Nephron progenitor cell (in vitro differentiated cells): Measurements from ENCODE around the gene UBN2.

Experiments used
- DNase-seq: peaks from one replicate; pipeline ENCODE4 v3.0.0; 2021
- H3K27ac Mint-ChIP-seq: 2 replicates; pipeline ENCODE4 v1.8.0; 2021; ENCODE audit warnings: mild to moderate bottlenecking, moderate library complexity, mixed read lengths
- H3K27me3 Mint-ChIP-seq: 2 replicates; pipeline ENCODE4 v1.8.0; 2021; ENCODE audit warnings: mild to moderate bottlenecking, low read depth, mixed read lengths; ENCODE audit not compliant: poor library complexity
- H3K36me3 Mint-ChIP-seq: 2 replicates; pipeline ENCODE4 v1.8.0; 2021; ENCODE audit warnings: low read depth, mixed read lengths
- H3K4me1 Mint-ChIP-seq: 2 replicates; pipeline ENCODE4 v1.8.0; 2021; ENCODE audit warnings: mixed read lengths
- H3K4me3 Mint-ChIP-seq: 2 replicates; pipeline ENCODE4 v1.8.0; 2021; ENCODE audit warnings: mild to moderate bottlenecking, moderate library complexity, mixed read lengths
- H3K9me3 Mint-ChIP-seq: 2 replicates; pipeline ENCODE4 v1.8.0; 2021; ENCODE audit warnings: mild to moderate bottlenecking, moderate library complexity, mixed read lengths
- TF ChIP-seq, protein P1 (sequence below): fragments of 200-600 bp; sonication (generic); IDR thresholded peaks from 2 replicates; pipeline ENCODE4 v1.5.0; 2021; ENCODE audit warnings: antibody characterized with exemption

The UBN2 gene

DNA sequence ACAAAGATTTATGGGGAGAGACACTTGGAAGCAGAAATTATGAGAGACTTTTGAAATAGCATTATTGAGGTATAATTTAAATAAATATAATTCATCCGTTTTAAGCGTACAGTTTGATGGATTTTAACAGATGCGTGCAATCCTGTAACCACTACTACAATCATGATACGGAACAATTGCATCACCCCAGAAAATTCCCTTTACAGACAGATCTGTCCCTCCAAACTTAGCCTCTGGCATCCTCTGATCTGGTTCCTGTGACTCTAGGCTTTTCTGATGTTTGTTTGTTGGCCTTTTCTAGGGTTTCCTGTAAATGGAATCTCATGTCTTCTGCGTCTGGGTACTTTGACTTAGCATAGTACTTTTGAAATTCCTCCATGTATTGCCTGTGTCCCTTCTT lies 15.5 kb downstream of the UBN2 start:
- DNase-seq: no peak
- H3K9me3 Mint-ChIP-seq: no peaks in the 10 kb centered on the region
- no peak overlapping the region for H3K4me3 Mint-ChIP-seq
- H3K27me3 Mint-ChIP-seq: peaks cover 2% of the 10 kb centered on the region
- H3K4me1 Mint-ChIP-seq: no peaks in the 10 kb centered on the region
- H3K36me3 Mint-ChIP-seq: peaks cover 40% of the 10 kb centered on the region
- TF ChIP-seq, protein P1, sequence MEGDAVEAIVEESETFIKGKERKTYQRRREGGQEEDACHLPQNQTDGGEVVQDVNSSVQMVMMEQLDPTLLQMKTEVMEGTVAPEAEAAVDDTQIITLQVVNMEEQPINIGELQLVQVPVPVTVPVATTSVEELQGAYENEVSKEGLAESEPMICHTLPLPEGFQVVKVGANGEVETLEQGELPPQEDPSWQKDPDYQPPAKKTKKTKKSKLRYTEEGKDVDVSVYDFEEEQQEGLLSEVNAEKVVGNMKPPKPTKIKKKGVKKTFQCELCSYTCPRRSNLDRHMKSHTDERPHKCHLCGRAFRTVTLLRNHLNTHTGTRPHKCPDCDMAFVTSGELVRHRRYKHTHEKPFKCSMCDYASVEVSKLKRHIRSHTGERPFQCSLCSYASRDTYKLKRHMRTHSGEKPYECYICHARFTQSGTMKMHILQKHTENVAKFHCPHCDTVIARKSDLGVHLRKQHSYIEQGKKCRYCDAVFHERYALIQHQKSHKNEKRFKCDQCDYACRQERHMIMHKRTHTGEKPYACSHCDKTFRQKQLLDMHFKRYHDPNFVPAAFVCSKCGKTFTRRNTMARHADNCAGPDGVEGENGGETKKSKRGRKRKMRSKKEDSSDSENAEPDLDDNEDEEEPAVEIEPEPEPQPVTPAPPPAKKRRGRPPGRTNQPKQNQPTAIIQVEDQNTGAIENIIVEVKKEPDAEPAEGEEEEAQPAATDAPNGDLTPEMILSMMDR: no peak
- no peak overlapping the region for H3K27ac Mint-ChIP-seq

DNA sequence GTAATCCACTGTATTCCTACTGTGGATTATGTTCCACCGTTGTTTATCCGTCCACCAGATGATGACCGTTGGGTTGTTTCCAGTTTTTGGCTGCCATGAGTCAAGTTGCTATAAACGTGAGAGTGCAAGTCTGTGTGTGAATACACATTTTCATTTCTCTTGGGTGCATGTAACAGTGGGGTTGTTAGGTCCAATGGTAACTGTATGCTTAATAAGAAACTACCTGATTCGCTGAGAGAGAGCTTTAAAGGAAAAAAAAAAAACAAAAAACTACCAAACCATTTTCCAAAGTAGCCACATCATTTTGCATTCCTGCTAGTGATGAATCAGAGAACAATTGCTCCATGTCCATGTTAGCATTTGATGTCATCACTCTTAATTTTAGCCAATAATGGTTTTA lies 15.9 kb downstream of the UBN2 start:
- peaks cover 45% of the 10 kb centered on the region for H3K36me3 Mint-ChIP-seq

DNA sequence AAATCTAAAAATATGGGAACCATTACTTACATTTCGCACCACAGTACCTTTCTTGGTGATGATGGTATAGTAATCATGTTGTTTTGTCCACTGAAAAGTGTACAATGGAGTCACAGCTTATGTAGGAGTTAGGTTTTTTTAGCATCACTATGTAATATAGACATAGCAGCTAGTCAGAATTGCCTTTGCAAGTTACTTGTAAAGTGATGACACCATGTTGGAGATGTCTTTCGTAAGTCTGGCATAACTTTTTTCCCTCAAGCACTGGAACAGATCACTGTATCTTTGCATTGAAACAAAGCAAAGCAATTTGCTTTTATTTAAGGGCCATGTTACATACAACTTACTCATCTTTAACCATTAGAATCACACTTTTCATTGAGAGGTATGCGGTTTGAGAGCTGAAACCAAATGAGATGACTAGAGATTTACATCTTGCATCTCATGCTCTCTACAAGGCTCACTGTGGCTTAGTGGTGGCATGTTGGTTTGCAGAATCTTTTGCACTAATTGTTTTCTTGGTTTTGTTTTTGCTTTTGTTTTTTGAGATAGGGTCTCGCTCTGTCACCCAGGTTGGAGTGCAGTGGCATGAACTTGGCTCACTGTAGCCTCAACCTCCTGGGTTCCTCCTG lies 18.3 kb downstream of the UBN2 start:
- Mint-ChIP-seq H3K27ac (no peak overlapping the region), H3K4me1 (no peaks in the 10 kb centered on the region), H3K9me3 (no peaks in the 10 kb centered on the region), H3K36me3 (peaks cover 40% of the 10 kb centered on the region), H3K4me3 (no peak overlapping the region), H3K27me3 (peaks cover 2% of the 10 kb centered on the region)
- DNase-seq: no peak
- TF ChIP-seq, protein P1: no peak

More for the DNA sequence above, 15.9 kb downstream of the UBN2 start:
- TF ChIP-seq, protein P1: no peak
- H3K27me3 Mint-ChIP-seq: peaks cover 2% of the 10 kb centered on the region
- H3K4me1 Mint-ChIP-seq: no peaks in the 10 kb centered on the region
- no peak overlapping the region for H3K27ac Mint-ChIP-seq
- H3K4me3 Mint-ChIP-seq: no peak overlapping the region
- no peaks in the 10 kb centered on the region for H3K9me3 Mint-ChIP-seq
- DNase-seq: no peak

DNA sequence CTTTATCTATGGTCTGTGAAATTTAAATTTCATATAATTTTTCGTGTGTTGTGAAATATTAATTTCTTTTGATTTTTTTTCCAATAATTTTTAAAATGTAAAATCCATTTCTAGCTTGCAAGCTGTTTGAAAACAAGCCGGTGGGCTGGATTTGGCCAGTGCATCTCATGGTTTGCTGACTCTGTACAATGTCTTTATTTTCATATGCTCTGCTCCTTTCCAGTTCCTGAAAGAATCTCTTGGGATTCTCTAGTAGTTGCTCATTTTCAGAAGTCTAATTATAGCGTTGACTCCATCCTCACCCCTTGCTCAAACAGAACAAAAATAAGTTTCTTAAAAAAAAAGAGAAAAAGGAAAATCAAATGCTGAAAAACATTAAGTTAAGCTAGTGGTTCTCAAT lies 21.4 kb downstream of the UBN2 start:
- no peak for DNase-seq
- Mint-ChIP-seq H3K4me1 (no peaks in the 10 kb centered on the region), H3K9me3 (no peaks in the 10 kb centered on the region), H3K36me3 (peaks cover 37% of the 10 kb centered on the region), H3K27ac (no peak overlapping the region), H3K4me3 (no peak overlapping the region), H3K27me3 (peaks cover 2% of the 10 kb centered on the region)
- TF ChIP-seq, protein P1: no peak

DNA sequence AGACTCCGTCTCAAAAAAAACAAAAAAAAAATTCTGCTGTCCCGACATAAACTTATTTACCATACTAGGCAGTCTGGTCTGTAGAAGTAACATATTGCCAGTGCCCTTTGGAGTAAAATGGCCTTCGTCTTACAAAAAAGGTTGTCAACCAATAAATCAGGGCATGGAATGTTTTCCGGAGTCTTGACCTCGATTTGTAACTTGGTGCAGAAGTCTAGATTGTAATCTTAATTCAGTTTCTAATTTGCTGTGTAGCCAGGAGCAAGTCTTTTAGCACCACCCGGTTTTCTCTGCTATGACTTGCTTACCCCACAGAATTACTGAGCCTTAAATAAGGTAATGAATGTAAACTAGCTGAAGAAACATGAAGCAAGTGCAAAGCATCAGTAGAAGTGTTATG lies 23.2 kb downstream of the UBN2 start:
- no peaks in the 10 kb centered on the region for H3K9me3 Mint-ChIP-seq
- H3K4me3 Mint-ChIP-seq: no peak overlapping the region
- peaks cover 2% of the 10 kb centered on the region for H3K27me3 Mint-ChIP-seq
- H3K36me3 Mint-ChIP-seq: peaks cover 51% of the 10 kb centered on the region
- H3K4me1 Mint-ChIP-seq: no peaks in the 10 kb centered on the region
- H3K27ac Mint-ChIP-seq: no peak overlapping the region
- TF ChIP-seq, protein P1: no peak
- no peak for DNase-seq

DNA sequence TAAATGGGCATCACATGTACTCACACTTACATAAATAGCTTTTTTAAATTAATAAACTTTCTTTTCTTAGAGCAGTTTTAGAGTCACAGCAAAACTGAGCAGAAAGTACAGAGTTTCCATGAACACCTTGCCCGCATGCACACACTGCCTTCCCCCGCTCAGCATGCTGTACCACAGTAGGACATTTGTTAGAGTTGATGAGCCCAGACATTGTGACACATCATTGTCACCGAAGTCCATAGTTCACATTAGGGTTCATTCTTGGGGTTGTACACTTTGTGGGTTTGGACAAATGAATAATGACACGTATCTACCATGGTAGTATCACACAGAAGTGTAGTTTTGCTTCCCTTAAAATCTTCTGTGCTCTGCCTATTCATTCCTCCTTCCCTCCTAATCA lies 23.7 kb downstream of the UBN2 start:
- H3K27ac Mint-ChIP-seq: no peak overlapping the region

More for the DNA sequence above, 23.7 kb downstream of the UBN2 start:
- Mint-ChIP-seq H3K4me3 (no peak overlapping the region), H3K4me1 (no peaks in the 10 kb centered on the region), H3K27me3 (peaks cover 2% of the 10 kb centered on the region), H3K9me3 (no peaks in the 10 kb centered on the region), H3K36me3 (peaks cover 52% of the 10 kb centered on the region)
- DNase-seq: no peak
- TF ChIP-seq, protein P1: no peak
